Tibial artery (tissue), 4 donors: ENCODE measurements around the gene ZC3H12A.
"Not testable (repeated sequence)": the region's sequence is repeated elsewhere in the genome, so short reads cannot be mapped to it uniquely, and the experiment has no call there.

Experiments
- DNase-seq, 2 donors: peaks; one replicate each; pipeline ENCODE4 v3.0.0-alpha.2; 2019
- H3K27ac ChIP-seq, 2 donors: fragments of 200-600 bp; sonication (generic) in 1 of 2; 1 replicate in 1 of 2; 2 replicates in 1 of 2; pipeline ENCODE4 v1.5.1; 2018 to 2019; ENCODE audit warnings: mild to moderate bottlenecking in 1 of 2
- H3K27me3 ChIP-seq, 2 donors: fragments of 200-600 bp; sonication (generic) in 1 of 2; one replicate each; pipeline versions ENCODE4 v1.5.1 to v1.6.0; 2016 to 2019
- H3K36me3 ChIP-seq, 3 donors: fragments of 200-600 bp; sonication (generic) in 2 of 3; one replicate each; pipeline ENCODE4 v1.5.1; 2016 to 2019; ENCODE audit warnings: mild to moderate bottlenecking in 2 of 3
- H3K4me1 ChIP-seq, 4 donors: fragments of 200-600 bp; sonication (generic) in 2 of 4; 1 replicate in 3 of 4; 2 replicates in 1 of 4; pipeline ENCODE4 v1.5.1; 2016 to 2019
- H3K4me3 ChIP-seq, 2 donors: fragments of 200-600 bp; sonication (generic) in 1 of 2; 1 replicate in 1 of 2; 2 replicates in 1 of 2; pipeline ENCODE4 v1.5.1; 2018 to 2019; ENCODE audit warnings: mild to moderate bottlenecking in 2 of 2
- H3K9me3 ChIP-seq, 3 donors: fragments of 200-600 bp; sonication (generic) in 1 of 3; one replicate each; pipeline ENCODE4 v1.5.1; 2016 to 2019
- intact Hi-C: fragments of 100-400 bp; cut with DNase I; formaldehyde crosslinking; loops from one replicate; pipeline ENCODE4 v1.15.0; 2023; ENCODE audit warnings: low total_unique reads
- TF ChIP-seq, protein P1 (sequence below), 2 experiments: fragments of 200-600 bp in 1 of 2; fragments of 450-650 bp in 1 of 2; IDR thresholded peaks; one replicate each; pipeline ENCODE4 v1.5.1; 2017 to 2019; ENCODE audit warnings: antibody characterized with exemption in 2 of 2, mild to moderate bottlenecking in 1 of 2, moderate library complexity in 1 of 2

Gene ZC3H12A

DNA sequence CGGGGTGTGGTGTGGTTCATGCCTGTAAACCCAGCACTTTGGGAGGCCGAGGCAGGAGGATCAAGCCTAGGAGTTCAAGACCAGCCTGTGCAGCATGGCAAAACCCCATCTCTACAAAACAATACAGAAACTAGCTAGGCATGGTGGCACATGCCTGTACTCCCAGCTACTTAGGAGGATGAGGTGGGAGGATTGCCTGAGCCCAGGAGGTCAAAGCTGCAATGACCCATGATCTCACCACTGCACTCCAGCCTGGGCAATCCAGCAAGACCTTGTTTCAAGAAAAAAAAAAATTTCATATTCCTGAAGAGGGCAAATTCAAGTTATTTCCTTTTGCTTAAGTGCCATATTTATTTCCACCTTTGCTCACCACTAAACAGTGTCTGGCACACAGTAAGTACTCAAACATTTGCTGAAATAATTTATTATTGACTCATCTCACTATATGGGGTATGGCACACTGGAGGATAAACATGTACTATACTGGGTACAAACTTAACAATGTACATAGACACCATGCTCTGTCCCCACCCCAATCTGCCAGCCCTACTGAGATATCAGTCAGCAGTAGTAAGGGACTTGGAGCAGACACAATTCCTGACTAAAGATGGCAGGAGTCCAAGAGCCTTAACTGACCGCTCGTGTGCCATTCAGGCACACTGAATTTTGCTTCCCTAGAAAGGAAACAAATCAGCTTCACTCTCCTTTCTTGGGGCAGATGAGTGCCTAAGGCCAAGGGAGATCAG is 24.7 kb downstream of the ZC3H12A start:
- peak overlapping the region; percentile 21 to 57 for H3K27ac ChIP-seq
- DNase-seq = no peak
- H3K4me3 ChIP-seq = no peak overlapping the region
- intact Hi-C loops = no loop called here
- H3K9me3 ChIP-seq = no peaks in the 10 kb centered on the region
- H3K27me3 ChIP-seq = no peaks in the 10 kb centered on the region
- H3K36me3 ChIP-seq = peaks cover 21 to 60% (median 27%) of the 10 kb centered on the region in 3 donors
- TF ChIP-seq, protein P1, sequence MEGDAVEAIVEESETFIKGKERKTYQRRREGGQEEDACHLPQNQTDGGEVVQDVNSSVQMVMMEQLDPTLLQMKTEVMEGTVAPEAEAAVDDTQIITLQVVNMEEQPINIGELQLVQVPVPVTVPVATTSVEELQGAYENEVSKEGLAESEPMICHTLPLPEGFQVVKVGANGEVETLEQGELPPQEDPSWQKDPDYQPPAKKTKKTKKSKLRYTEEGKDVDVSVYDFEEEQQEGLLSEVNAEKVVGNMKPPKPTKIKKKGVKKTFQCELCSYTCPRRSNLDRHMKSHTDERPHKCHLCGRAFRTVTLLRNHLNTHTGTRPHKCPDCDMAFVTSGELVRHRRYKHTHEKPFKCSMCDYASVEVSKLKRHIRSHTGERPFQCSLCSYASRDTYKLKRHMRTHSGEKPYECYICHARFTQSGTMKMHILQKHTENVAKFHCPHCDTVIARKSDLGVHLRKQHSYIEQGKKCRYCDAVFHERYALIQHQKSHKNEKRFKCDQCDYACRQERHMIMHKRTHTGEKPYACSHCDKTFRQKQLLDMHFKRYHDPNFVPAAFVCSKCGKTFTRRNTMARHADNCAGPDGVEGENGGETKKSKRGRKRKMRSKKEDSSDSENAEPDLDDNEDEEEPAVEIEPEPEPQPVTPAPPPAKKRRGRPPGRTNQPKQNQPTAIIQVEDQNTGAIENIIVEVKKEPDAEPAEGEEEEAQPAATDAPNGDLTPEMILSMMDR (IDR thresholded peaks at IDR 0.05) = no peak
- H3K4me1 ChIP-seq = peaks cover 0 to 16% (median 10%) of the 10 kb centered on the region in 4 donors

DNA sequence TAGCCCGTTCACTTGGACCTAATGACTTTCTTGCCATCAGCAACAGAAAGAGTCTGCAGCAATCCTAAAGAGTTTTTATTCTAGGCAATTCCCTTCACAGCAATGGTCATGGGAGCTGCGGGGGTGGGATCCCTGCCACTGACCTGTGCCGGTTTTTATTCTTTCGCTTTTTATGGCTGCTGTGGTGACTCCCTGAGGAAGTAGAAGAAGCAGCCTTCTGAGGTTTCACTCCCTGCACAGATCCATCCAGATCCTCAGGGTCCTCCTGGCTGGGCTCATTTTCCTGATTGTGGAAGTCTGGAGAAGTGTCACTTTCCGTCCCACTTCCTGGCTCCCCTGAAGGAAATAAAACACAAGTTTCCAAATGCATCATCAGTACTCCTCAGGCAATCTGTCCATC is 27.3 kb downstream of the ZC3H12A start:
- Histone ChIP-seq H3K36me3 (peaks cover 17 to 67% (median 39%) of the 10 kb centered on the region in 3 donors), H3K27ac (no peak overlapping the region), H3K4me3 (no peak overlapping the region), H3K9me3 (no peaks in the 10 kb centered on the region), H3K27me3 (no peaks in the 10 kb centered on the region), H3K4me1 (peaks cover 0 to 16% (median 10%) of the 10 kb centered on the region in 4 donors)
- DNase-seq = no peak
- intact Hi-C loops = no loop called here
- TF ChIP-seq, protein P1 (IDR thresholded peaks at IDR 0.05) = no peak

DNA sequence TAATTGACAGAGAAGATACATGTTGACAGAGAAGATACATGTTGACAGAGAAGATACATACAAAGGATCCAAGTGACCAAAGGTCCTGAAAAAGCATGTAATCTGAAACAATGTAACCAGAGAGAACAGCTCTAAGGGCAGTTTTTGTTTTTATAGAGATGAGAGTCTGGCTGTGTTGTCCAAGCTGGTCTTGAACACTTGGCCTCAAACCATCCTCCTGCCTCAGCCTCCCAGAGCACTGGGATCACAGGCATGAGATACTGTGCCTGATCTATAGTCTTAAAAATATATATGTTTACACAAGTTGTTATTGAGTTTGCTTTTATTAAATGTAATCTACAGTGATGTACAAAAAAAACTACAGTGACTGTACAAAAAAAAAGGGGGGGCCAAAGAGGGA is 27.7 kb downstream of the ZC3H12A start:
- Histone ChIP-seq H3K27ac (no peak overlapping the region), H3K4me1 (peaks cover 0 to 16% (median 10%) of the 10 kb centered on the region in 4 donors), H3K36me3 (peaks cover 17 to 72% (median 43%) of the 10 kb centered on the region in 3 donors), H3K9me3 (no peaks in the 10 kb centered on the region), H3K27me3 (no peaks in the 10 kb centered on the region), H3K4me3 (no peak overlapping the region)
- no peak for DNase-seq
- TF ChIP-seq, protein P1 (IDR thresholded peaks at IDR 0.05) = no peak
- intact Hi-C loops = no loop called here

DNA sequence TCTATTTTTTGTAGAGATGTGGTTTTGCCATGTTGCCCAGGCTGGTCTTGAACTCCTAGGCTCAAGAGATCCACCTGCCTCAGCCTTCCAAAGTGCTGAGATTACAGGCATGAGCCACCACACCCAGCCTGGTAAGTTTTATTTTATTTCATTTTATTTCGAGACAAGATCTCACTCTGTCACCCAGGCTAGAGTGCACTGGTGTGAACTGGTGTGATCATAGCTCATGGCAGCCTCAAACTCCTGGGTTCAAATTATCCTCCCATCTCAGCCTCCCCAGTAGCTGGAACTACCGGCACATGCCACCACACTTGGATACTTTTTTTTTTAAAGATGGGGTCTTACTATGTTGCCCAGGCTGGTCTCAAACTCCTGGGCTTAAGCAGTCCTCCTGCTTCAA is 28.4 kb downstream of the ZC3H12A start:
- Histone ChIP-seq H3K36me3 (peaks cover 20 to 76% (median 45%) of the 10 kb centered on the region in 3 donors), H3K4me1 (peaks cover 0 to 15% (median 10%) of the 10 kb centered on the region in 4 donors)
- H3K27me3 ChIP-seq, H3K27ac ChIP-seq, H3K4me3 ChIP-seq, DNase-seq, intact Hi-C loops, H3K9me3 ChIP-seq: not testable (repeated sequence)

DNA sequence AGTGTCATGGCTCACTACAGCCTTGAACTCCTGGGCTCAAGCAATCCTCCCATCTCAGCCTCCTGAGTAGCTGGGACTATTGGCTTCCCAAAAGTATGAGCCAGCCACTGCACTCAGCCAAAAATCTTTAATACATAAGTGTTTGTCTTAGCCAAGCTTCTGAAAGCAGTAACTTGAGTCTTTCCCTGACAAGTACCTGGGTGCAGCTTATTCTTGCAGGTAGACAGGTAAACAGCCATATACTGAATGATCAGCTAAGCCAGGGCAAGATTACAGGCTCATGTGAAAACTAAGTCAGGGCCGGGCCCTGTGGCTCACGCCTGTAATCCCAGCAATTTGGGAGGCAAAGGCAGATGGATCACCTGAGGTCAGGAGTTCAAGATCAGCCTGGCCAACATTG is 32.4 kb downstream of the ZC3H12A start:
- H3K9me3 ChIP-seq = no peaks in the 10 kb centered on the region
- no peak for DNase-seq
- TF ChIP-seq, protein P1 (IDR thresholded peaks at IDR 0.05) = no peak
- no peak overlapping the region for H3K4me3 ChIP-seq
- H3K27ac ChIP-seq = no peak overlapping the region
- no peaks in the 10 kb centered on the region for H3K27me3 ChIP-seq
- intact Hi-C loops = no loop called here
- peaks cover 24 to 87% (median 45%) of the 10 kb centered on the region in 3 donors for H3K36me3 ChIP-seq
- H3K4me1 ChIP-seq = peaks cover 0 to 7% (median 0%) of the 10 kb centered on the region in 4 donors

DNA sequence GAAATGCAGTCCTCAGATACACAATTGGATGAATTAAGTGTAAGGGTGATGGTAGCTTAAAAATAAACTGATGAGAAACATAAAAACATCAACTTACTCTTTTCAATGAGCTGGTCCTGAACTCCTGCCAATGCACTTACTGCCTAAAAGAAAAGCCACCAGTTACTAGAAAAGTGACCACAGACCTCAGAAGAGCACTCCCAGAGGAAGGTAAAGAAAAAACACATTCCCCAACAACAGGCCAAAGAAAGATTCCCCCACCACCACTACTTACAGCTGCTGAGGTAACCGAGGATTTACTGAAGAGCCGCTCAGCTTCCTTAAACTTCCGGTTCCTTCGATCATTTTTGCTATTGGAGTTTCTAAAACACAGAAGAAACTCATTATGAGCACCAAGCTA is 34.8 kb downstream of the ZC3H12A start:
- H3K36me3 ChIP-seq = peaks cover 30 to 68% (median 34%) of the 10 kb centered on the region in 3 donors
- H3K4me3 ChIP-seq = no peak overlapping the region
- no peak overlapping the region for H3K27ac ChIP-seq
- no peak for DNase-seq
- TF ChIP-seq, protein P1 (IDR thresholded peaks at IDR 0.05) = no peak
- intact Hi-C loops = no loop called here
- peaks cover 0 to 23% (median 14%) of the 10 kb centered on the region in 4 donors for H3K4me1 ChIP-seq
- no peaks in the 10 kb centered on the region for H3K9me3 ChIP-seq
- H3K27me3 ChIP-seq = no peaks in the 10 kb centered on the region
